HG02588 (cell line): Measurements from ENCODE around the gene SSNA1.

ENCODE experiments used
- ATAC-seq: cut with Tn5 transposase; IDR thresholded peaks from one replicate; pipeline ENCODE4 v1.9.1; 2021; ENCODE audit warnings: mild to moderate bottlenecking, moderate library complexity; ENCODE audit not compliant: unreplicated experiment

The SSNA1 gene

GRCh38 chr9:137167277-137167746, 21.2 kb upstream of the SSNA1 start:
- no peak for ATAC-seq

- no peak for ATAC-seq
Observed at GRCh38 chr9:137167747-137168572, 20.5 kb upstream of the SSNA1 start.

GRCh38 chr9:137168573-137168903, 19.9 kb upstream of the SSNA1 start:
- ATAC-seq, result no peak

DNA sequence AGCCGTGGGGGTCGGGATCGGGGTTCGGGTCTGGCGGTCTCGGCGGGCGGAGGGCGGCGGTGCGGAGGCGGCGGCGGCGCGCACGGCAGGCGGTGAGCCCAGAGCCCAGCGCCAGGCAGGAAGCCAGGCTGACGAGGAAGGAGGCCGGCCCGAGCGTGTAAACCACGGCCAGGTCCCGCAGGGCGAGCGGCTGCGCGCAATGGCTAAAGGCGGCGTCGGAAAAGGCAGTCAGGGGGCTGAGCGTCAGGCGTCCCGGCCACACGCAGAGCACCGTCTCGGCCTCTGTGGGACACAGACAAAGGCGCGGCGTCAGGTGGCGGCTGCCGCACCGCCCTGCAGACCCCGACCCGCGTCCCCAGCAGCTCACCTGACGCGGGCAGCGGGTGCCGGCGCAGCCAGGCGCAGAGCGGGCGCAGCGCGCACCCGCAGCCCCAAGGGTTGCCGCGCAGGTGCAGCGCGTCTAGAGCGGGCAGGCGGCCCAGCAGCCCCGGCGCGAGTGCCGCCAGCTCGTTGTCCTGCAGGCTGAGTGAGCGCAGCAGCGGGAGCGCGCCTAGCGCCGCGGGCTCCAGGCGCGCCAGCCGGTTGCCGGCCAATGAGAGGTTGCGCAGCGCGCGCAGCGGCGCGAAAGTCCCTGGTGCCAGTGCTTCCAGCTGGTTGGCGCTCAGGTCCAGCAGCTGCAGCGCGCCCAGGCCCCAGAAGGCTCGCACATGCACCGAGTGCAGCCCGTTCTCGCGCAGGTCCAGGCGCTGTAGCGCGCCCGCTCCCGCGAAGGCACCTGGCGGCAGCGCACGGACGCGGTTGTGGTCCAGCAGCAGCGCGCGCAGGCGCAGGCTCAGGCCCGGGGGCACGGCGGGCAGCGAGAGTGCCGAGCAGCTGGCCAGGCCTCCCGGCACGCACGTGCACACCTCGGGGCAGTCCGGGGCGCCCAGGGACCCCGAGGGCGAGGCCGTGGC, 19.3 kb upstream of the SSNA1 start:
- no peak for ATAC-seq

- no peak for ATAC-seq
Observed at GRCh38 chr9:137169896-137170358, 18.5 kb upstream of the SSNA1 start, which contains the start of gene LRRC26. Gene LRRC26 (minus strand): TSS chr9:137170051. CDS start chr9:137169943, 108 bp downstream.

DNA sequence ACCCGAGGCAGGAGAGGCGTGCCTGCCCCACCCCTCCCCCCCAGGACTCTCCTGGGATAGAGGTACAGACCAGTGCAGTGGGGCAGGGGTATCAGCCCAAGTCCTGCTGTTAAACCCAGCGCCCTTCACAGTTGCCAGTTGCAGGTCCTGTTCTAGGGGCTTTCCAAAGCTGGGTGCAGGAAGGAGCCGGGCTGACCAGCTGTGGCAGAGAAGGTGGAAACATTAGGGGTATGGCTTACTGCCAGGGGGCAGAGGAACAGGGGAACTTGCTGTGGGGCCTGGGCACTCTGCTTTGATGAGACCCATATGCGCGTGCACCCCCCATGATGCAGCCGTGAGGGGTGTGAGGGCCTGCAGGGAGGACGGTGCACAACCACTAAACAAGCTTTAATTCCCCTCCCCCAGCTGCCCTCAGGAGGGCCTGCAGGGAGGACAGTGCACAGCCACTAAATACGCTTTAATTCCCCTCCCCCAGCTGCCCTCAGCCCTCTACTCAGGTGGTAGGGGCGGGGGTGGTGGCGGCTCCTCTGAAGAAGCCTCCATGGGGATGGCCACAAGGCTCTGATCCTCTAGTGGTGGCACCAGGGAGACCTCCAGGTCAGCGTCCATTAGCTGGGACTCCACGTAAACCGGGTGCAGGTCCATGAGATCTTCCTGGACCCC, 17.9 kb upstream of the SSNA1 start:
- no peak for ATAC-seq

DNA sequence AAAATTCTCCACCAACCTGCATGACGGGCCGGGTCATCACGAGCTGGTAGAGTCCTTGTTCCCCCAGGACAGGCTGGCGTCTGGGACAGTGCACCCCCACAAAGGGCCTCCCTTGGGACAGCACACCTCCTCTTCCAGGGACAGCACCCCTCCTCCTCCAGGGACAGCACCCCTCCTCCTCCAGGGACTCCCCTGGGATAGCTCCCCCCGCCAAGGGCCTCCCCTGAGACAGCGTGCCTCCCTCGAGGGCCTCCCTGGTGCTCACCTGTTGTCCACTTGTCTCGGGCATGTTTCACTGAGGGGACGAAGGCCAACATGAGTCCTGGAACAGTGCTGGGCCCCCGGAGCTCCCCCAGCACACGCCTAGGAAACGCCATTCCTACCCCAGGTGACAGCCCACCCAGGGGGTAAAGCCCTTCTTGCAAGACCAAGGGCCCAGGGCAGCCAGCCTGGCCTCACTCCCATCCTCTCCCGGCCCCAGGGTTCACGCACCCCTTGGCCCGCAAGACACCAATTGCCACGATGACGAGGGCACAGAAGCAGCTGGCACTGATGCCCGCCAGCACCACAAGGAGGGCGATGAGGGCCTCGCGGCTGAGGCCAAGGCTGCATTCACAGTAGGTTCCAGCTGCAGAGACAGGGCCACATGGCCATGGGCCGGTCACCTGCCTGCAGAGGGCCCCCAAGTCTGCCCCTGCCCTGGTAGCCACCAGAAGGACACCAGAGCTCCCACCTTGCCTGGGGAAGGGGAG, 17.2 kb upstream of the SSNA1 start:
- no peak for ATAC-seq

GRCh38 chr9:137172901-137173795, 15.3 kb upstream of the SSNA1 start:
- no peak for ATAC-seq

- ATAC-seq, result no peak
Observed at GRCh38 chr9:137173796-137174664, 14.4 kb upstream of the SSNA1 start.

GRCh38 chr9:137174722-137175293, 13.7 kb upstream of the SSNA1 start:
- ATAC-seq, result no peak

GRCh38 chr9:137175345-137175961, 13.0 kb upstream of the SSNA1 start:
- no peak for ATAC-seq

DNA sequence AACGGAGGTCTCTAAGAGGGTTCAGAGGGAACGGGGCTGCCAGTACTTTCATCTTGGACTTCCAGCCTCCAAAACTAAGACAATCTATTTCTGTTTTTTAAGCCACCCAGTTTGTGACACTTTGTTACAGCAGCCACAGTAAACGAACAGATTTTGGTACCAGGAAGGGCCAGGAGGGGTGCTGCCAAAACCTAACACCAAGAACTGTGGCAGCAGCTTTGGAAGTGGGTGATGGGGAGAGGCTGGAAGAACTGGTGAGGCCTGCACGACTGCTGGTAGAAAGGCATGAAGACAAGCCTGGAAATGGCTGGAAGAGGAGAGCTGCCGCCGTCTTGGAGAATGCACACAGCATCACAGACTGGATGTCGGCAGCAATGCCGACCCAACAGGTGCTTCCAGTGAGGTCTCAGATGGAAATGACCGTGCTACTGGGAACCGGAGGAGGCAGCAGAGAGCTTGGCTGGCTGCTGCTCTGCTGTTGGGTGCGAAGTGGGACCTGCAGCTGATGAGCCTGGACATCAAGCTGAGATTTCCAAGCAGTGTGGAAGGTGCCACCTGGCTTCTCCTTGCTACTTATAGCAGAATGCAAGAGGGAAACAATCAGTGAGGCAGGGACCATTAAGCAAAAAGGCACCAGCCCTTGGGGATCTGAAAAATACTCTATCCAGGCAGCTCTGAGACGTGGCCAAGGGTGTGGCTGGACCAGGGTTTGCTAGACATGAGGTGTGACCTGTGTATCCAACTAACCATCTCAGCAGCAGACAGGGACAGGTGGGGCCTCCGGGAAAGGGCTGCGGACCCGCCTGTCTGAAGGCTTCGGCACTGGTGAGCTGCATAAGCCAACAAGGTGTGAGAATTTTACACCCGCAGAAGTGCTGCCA, 11.9 kb upstream of the SSNA1 start:
- ATAC-seq, result no peak

DNA sequence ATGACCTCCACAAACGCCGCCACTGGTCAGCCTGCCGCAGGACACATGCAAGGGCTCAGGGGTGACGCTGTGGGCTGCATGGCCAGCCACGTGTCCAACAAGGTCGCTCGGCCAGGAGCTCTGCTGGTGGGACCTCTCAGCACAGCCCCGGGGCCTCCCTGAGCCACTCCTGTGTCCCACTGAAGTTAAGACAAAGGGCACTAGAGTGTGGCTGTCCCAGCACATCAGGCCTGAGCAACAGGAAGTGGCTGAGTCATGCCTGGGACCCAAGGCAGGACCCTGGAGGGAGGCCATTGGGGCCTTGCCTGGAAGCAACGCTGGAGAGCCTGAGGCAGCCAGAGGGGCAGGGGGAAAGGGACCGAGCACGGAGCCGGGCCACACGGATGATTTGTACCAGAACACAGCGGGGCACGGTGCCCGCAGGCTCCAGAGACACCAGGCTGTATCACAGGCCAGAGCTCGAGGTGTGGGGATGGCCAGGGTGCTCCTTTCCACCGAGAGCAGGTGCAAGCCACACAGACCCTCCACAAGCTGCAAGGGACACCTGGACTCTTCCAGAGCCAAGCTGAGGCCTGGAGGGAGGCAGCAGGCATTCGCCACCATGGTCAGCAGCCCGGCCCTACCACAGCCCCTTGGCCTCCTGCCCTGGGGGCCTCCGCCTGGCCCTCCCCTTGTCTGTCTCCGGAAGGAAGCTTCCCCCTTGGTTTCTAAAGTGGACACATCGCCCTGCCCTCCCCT, 10.1 kb upstream of the SSNA1 start:
- ATAC-seq, result no peak

DNA sequence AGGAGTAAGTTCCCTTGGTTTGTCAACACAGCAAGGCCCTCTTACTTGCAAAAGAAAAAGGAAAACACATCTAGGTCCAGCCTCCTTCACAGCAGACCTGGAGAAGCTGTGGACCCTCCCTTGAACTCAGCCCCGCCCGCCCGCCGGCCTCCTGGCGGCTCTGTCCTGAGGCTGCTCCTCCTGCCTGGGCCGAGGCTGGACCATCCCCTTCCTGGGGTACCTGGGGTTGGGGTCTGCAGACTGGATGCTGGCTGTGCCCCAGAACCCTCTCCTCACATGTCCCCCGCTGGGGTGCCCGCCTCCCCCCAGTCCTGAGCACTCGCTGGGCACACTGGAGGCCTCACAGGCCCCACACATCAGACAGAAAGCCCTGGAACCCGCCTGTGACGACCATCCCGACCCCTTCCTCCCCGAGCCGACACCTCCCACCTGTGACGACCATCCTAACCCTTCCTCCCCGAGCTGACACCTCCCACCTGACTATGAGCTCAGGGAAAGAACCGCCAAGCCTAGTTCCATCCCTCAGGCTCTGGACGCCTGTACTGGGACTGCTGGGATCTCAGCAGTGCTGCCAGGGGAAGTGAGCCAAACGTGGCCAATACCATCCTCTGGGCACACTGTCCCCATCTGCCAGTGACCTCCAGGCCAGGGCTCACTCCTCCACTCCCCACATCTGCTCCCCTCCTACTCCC, 9.4 kb upstream of the SSNA1 start:
- no peak for ATAC-seq

GRCh38 chr9:137179761-137180160, 8.7 kb upstream of the SSNA1 start:
- ATAC-seq, result no peak
